ENCODE measurements around the gene PTDSS2.
"Not testable (repeated sequence)": the region's sequence is repeated elsewhere in the genome, so short reads cannot be mapped to it uniquely, and the experiment has no call there.

PTDSS2 gene

DNA sequence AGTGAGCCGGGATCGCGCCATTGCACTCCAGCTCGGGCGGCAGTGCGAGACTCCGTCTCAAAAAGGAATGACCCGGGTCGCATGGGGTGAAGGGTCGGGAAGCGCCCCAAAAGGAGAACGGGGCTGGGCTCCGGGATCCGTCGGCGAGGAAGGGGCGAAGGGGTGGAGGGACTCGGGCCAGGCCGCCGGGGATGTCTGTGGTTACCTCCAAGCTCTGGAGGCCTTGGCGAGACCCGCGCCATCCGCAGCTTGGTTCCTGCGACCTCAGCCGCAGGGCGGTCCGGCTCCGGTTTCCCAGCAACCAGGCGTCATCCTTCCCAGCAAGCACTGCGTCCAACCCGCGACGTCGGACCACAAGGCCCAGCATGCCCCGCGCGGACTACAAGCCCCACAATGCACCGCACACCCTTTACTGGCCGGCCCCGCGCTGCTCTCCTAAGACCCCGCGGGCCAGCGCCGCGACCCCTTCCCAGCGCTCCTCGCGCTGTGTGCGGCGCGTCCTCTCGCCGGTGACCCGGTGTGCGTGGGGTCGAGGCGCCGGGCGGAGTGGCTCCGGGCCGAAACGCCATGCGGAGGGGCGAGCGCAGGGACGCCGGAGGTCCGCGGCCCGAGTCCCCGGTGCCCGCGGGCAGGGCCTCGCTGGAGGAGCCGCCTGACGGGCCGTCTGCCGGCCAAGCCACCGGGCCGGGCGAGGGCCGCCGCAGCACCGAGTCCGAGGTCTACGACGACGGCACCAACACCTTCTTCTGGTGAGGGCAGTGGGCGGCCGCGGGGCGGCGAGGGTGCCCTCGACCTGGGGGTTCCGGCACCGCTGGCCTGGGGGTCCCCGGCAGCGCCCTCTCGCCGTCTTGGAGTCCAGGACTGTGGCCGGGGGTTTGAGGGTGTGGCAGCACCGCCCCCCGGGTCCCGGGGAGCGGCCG lies at the start of gene PTDSS2:
Gene PTDSS2, plus strand, starts transcription at position 391 of the 920 bp plus-strand sequence. Its CDS starts 177 bp downstream, at position 568.
- in situ Hi-C loops (cut with MboI; ENCODE audit: low sequenced_read_pairs), result no loop called here

DNA sequence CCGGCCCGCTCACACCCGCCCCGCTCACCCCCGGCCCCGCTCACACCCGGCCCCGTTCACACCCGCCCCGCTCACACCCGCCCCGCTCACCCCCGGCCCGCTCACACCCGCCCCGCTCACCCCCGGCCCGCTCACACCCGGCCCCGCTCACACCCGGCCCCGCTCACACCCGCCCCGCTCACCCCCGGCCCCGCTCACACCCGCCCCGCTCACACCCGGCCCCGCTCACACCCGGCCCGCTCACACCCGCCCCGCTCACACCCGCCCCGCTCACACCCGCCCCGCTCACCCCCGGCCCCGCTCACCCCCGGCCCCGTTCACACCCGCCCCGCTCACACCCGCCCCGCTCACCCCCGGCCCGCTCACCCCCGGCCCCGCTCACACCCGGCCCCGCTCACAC lies 48.9 kb upstream of the PTDSS2 start:
- in situ Hi-C loops (cut with MboI; ENCODE audit: low sequenced_read_pairs), result not testable (repeated sequence)

DNA sequence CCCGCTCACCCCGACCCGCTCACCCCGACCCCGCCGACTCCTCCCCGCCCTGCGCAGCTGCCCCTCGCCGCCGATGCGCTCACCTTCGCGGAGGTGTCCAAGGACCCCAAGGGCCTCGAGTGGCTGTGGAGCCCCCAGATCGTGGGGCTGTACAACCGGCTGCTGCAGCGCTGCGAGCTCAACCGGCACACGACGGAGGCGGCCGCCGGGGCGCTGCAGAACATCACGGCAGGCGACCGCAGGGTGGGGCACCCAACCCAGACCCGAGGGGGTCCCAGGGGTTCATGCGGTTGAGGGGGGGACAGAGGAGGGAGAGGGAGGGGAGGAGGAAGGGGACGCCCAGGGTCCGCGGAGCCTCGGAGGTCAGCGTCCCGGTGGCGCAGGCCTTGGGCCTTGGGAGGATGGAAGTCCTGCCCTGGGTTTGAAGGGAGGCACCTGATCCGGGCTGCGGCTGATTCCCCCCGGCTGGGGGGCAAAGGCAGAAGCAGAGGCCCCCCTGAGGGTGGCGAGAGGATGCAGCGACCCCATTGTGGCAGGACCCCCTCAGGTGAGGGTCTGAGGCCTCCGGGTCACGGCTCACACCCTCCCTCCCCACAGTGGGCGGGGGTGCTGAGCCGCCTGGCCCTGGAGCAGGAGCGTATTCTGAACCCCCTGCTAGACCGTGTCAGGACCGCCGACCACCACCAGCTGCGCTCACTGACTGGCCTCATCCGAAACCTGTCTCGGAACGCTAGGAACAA lies 46.9 kb upstream of the PTDSS2 start:
- in situ Hi-C loops (cut with MboI; ENCODE audit: low sequenced_read_pairs), result no loop called here

DNA sequence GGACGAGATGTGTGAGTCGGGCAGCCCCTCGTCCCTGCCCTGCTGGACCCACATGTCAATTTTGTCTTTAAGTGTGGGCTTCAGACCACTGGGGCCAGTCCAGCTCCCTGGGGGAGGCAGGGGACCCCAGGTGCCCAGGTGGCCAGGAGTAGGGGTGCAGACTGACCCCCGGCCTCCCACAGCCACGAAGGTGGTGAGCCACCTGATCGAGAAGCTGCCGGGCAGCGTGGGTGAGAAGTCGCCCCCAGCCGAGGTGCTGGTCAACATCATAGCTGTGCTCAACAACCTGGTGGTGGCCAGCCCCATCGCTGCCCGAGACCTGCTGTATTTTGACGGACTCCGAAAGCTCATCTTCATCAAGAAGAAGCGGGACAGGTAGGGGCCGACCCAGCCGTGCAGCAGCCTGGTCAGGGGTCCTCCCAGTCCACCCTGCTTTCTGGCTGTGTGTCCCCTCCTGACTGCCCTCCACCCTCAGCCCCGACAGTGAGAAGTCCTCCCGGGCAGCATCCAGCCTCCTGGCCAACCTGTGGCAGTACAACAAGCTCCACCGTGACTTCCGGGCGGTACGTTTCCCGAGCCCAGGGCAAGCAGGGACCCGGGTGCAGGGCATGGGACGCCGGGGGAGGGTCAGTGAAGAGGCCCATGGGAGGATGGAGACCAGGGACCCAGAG lies 46.2 kb upstream of the PTDSS2 start:
- in situ Hi-C loops (cut with MboI; ENCODE audit: low sequenced_read_pairs), result no loop called here

DNA sequence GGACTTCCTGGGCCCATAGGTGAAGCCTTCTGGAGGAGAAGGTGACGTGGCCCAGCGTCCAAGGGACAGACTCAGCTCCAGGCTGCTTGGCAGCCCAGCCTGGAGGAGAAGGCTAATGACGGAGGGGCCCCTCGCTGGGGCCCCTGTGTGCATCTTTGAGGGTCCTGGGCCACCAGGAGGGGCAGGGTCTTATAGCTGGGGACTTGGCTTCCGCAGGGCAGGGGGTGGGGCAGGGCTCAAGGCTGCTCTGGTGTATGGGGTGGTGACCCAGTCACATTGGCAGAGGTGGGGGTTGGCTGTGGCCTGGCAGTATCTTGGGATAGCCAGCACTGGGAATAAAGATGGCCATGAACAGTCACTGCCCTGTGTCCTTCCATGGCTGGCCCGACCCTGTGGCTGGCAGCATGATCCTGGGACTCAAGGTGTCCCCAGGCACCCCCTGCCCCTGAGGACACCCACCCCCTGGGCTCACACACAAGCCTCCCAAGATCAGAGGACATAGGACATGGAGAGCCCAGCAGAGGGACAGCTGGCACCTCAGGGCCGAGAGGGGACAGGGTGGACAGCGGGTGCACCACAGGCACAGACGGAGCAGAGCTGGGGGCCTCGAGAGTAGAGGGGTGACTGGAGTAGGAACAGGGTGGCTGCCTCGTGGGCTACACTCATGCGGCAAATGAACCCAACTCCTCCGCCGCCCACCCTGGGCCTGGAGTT lies 45.4 kb upstream of the PTDSS2 start:
- in situ Hi-C loops (cut with MboI; ENCODE audit: low sequenced_read_pairs), result no loop called here

DNA sequence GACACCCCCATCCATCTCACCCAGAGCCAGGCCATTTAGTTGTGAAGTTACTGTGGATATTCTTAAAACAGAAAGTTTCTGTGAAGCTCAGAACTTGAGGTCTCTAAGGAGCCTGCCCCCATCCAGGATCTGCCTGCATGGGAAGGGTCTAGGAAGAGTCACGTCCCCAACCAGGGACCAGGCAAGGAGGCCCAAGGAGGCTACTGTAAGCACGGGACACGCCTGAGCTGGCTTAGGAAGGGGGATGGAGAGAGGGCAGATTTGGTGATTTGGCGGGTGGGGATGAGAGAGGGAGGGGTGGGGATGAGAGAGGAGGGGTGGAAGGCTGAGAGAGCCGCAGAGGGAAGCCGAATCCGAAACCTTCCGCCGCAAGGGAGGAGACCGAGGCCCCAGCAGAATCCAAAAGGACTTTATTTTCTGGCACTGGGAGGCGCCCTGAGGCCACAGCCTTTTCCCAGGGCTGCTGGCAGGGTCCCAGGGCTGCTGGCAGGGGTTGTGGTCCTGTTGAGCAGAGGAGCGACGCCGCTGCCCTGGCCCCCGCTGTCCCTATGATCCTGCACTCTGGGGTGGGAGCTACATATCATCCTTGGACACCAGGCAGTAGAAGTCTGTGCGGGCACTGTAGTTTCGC lies 44.6 kb upstream of the PTDSS2 start:
- in situ Hi-C loops (cut with MboI; ENCODE audit: low sequenced_read_pairs), result no loop called here

DNA sequence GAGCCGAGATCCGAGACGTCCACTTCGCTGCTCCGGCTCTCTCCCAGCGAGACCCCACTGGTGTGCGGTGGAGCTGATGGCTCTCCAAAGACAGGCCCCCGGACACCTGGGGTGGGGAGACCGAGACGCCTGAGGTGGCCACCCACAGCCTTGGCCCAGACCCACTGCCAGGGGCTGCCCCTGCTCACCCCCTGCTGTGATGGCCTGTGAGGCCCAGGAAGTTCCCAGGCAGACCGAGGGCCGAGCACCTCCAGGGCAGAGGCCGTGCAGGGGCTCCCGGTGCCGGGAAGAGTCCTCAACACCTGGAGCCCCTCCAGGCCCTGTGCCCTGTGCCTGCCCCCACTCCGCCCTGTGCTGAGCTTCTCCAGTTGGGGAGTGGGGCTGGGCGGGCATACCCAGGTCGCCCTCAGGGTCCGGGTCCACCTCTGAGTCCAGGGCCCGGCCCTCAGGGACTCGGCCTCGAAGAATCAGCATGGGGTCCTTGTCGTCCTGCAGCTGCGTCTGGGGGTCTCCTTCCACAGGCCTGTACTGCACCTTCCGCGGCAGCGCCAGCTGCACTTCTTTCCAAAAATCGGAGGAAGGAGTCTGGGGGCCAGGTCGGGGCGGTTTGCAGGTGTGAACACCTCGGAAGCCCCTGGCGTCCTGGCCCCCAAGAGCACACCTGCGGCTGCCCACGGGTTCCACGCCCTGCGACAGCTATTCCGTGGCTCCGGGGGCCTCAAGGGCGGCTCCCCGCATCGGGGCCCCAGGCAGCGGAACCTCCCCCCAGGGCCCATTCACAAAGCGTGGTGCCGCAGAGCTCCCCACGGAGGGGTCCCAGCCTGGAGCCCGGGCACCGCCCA lies 43.9 kb upstream of the PTDSS2 start:
- in situ Hi-C loops (cut with MboI; ENCODE audit: low sequenced_read_pairs), result no loop called here

DNA sequence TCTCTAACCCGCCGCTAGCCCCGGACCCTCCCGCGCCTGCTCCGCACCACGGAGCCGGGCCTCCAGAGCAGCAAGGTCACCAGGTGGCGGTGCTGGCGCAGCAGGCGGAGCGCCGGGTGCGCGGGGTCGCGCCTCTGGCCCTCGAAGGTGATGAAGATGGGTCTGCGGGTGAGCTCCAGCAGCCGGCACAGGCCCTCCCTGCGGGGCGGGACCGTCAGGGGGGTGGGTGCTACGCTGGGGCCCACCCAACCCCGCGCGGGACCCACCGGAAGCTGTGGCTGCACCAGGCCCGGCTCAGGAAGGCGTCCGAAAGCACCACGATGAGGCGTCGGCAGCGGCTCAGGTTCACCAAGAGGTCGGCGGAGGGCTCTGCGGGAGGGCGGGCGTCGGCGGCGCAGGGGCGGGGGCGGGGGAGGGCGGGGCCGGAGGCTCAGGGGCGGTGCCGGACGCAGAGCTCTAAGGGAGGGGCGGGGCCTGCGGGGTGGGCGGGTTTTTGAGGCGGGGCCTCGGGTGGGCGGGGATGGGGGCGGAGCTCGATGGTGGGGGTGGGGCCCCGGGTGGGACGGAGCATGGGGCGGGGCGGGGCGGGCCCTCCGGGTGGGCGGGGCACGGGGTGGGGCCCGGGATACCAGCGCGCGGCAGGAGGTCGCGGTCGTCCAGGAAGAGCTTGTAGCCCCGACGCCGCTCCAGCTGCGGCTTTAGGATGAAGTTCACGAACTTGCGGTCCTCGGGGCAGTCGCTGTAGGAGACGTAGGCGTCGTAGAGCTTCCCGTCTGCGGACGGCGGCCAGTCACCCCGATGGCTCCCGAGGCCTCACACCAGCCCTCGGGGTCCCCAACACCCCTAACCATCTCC lies 43.1 kb upstream of the PTDSS2 start:
- in situ Hi-C loops (cut with MboI; ENCODE audit: low sequenced_read_pairs), result no loop called here

DNA sequence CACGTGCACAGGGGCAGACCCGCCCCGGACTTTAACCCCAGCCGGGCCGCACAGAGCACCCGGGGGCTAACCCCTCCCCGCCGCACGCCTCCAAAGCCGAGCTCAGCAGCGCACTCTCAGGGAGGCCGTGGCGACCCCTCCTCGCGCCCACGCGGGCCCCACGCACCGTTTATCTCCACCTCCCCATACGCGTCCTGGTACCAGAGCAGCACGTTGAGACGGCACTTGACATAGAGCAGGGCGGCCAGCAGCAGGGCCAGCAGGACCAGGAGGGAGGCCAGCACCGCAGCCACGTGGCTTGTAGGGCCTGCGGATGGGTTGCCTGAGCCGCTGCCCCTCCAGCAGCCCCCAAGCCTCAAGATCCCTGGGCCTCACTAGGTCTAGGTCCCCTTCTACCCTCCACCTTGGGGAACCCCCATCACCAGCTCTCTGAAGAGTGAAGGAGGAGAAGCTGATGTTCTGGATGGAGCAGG lies 42.4 kb upstream of the PTDSS2 start:
- in situ Hi-C loops (cut with MboI; ENCODE audit: low sequenced_read_pairs), result no loop called here

DNA sequence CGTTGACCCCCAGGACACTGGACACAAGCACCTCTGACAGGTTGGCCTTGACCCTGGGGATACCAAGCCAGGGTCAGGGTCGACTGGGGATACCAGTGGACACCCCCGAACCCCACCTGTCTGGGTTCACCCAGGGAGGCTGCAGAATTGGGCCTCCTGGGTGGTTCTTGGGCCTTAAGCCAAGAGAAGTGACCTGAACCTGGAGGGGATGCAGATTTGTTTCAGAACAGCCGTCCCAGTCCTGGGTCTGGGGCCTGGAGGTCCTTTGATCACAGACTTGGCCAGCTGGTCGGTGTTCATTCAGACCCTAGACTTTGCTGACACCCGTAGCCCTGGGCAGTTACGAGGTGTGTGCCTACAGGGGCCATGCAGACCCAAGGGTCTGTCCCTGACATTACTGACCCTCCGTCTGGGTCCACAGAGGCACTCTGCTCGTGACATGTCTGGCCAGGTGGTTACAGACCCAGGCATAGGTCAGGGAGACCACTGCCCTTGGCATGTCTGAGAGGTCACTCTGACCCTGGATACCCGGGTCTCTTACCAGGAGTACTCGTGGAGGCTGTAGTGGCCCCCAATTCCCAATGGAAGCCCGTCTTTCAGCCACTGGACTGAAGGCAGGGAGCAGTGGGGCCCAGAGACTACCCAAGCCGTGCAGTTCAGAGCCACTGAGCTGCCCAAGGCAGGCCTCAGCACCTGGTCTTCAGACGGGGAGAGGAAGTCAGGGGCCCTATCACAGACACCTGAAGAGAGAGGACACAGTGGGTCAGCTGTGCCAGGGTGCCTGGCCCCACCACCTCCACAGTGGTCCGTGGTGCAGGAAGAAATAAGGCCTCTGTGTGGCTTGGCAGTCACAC lies 41.7 kb upstream of the PTDSS2 start:
- in situ Hi-C loops (cut with MboI; ENCODE audit: low sequenced_read_pairs), result no loop called here

DNA sequence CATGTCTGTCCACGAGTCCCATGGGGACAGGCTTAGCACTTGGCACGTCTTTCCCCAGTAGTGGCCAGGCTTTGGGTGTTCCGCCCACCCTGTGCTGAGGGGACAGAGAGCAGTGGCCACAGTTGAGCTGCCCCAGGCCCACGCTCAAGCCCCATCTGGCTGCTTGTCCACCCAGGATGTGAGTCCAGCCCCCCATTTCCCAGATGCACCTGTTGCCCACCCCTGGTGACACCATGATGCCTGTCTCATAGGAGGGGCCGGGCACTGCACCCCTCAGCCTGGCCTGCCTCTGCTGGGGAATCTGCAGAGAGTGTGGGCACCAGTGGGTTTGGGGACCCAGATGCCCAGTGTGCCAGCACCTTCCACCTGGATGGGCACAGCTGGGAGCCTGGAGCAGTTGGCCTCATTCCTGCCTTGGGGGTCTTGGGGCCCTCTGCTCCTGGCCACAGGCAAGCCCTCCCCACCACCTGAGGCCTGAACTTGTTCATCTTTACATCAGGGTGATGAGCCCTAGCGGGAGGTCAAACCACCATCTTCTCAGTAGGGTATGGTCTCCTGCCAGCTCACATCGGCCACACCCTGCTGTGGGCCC lies 41.0 kb upstream of the PTDSS2 start:
- in situ Hi-C loops (cut with MboI; ENCODE audit: low sequenced_read_pairs), result no loop called here

DNA sequence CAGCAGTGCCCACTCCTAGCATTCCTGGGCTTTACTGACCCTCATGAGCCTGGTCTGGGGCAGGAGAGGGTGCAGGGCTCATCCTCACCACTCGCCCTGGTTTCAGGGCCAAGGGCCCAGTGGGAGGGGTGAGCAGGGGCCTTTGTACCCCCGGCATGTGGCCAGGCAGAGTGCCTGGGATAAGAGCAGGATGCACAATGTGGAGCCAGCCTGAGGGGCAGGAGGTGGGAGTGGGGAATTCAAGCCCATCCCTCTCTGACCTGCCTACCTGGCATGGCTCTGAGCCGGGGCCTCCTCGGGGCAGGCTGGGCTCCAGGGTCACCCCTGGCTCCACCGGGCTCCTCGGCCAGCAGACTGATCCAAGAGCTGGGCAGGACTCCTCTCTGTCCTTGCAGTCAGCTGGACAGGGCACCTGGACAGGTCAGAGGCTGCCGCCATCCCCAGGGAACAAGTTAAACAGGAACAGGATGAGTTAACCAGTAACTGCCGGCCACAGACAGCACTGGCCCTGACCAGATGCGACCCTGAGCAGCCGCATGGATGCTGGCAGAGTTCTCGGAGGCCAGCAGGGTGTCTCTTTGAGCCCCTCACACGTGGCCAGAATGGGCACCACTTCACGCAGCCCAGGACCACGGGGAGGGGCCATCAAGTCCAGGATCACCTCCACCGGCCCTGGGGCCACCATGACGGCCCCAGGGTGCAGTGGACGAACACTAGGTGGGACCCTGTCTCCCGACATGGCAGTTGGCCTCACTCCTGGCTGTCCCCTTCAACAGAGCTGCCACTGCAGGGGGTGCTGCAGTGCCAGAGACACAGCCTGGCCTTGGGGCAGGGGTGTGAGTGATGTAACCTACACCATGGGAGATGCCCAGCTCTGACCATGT lies 40.2 kb upstream of the PTDSS2 start:
- in situ Hi-C loops (cut with MboI; ENCODE audit: low sequenced_read_pairs), result no loop called here

DNA sequence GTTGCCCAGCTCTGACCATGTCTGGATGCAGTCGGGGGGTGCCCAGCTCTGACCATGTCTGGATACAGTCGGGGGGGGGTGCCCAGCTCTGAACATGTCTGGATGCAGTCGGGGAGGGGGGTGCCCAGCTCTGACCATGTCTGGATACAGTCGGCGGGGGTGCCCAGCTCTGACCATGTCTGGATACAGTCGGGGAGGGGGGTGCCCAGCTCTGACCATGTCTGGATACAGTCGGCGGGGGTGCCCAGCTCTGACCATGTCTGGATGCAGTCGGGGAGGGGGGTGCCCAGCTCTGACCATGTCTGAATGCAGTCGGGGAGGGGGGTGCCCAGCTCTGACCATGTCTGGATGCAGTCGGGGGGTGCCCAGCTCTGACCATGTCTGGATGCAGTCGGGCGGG lies 39.4 kb upstream of the PTDSS2 start:
- in situ Hi-C loops (cut with MboI; ENCODE audit: low sequenced_read_pairs), result not testable (repeated sequence)

DNA sequence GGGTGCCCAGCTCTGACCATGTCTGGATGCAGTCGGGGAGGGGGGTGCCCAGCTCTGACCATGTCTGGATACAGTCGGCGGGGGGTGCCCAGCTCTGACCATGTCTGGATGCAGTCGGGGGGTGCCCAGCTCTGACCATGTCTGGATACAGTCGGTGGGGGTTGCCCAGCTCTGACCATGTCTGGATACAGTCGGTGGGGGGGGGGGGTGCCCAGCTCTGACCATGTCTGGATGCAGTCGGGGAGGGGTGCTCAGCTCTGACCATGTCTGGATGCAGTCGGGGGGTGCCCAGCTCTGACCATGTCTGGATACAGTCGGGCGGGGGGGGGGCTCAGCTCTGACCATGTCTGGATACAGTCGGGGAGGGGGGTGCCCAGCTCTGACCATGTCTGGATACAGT lies 38.6 kb upstream of the PTDSS2 start:
- in situ Hi-C loops (cut with MboI; ENCODE audit: low sequenced_read_pairs), result not testable (repeated sequence)

DNA sequence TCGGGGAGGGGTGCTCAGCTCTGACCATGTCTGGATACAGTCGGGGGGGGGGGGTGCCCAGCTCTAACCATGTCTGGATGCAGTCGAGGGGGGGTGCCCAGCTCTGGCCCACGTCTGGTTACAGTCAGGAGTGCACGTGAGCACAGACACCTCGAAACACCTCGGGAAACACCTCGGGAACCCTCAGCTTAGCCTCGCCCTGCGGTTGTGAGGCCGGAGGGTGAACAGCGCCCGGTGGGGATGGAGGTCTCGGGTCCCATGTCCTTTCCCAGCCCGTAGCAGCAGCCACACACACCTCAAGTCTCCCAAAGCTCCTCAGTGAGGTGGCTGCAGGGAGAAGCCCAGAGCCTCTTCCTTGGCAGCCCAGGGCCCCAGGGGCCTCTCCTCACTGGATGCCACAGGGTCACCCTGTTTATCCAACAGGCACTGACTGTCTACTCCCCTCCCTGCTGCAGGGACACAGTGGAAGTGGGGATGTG lies 37.4 kb upstream of the PTDSS2 start:
- in situ Hi-C loops (cut with MboI; ENCODE audit: low sequenced_read_pairs), result no loop called here
